Keratinocyte (primary cell): ENCODE measurements around the gene CTNND2. TPM values are rescaled to one million over a fixed set of nuclear protein-coding genes. Genes with fewer than 3 reads are reported as not detected.

Experiments
- DNase-seq: peaks from one replicate; pipeline ENCODE4 v3.0.0-alpha.2; 2011; ENCODE audit warnings: low read depth, missing footprints, low spot score
- FAIRE-seq: peaks from 2 replicates; lab custom pipeline; 2011; peaks lifted over from hg19 to GRCh38; lab: Jason Lieb, UNC
- H2AFZ ChIP-seq: 2 replicates; pipeline ENCODE4 v1.6.0; 2012; ENCODE audit warnings: low read length, control low read depth, inconsistent platforms; ENCODE audit not compliant: control insufficient read depth
- H3K27ac ChIP-seq: 2 replicates; pipeline ENCODE4 v1.5.1; 2011; ENCODE audit warnings: low read length; ENCODE audit not compliant: control insufficient read depth, insufficient read depth
- H3K27me3 ChIP-seq: 3 replicates; pipeline ENCODE4 v1.6.0; 2011; ENCODE audit warnings: low read length; ENCODE audit not compliant: control insufficient read depth, insufficient read depth; ENCODE audit errors: extremely low read depth
- H3K36me3 ChIP-seq, 2 experiments: 2 replicates in 1 of 2; 3 replicates in 1 of 2; pipeline ENCODE4 v1.5.1; 2011; ENCODE audit warnings: low read length in 2 of 2, mild to moderate bottlenecking in 1 of 2; ENCODE audit not compliant: control insufficient read depth in 2 of 2, insufficient read depth in 2 of 2; ENCODE audit errors: extremely low read depth in 1 of 2
- H3K4me1 ChIP-seq: 3 replicates; pipeline ENCODE4 v1.5.1; 2011; ENCODE audit warnings: low read length; ENCODE audit not compliant: control insufficient read depth, insufficient read depth; ENCODE audit errors: extremely low read depth
- H3K4me2 ChIP-seq: 3 replicates; pipeline ENCODE4 v1.6.0; 2011; ENCODE audit warnings: low read depth, low read length; ENCODE audit not compliant: control insufficient read depth, insufficient read depth; ENCODE audit errors: extremely low read depth
- H3K4me3 ChIP-seq, 3 experiments: fragments of 200-600 bp in 1 of 3; sonication (generic) in 1 of 3; 2 replicates in 2 of 3; 3 replicates in 1 of 3; pipeline ENCODE4 v1.5.1; 2011 to 2016; ENCODE audit warnings: low read length in 3 of 3, mild to moderate bottlenecking in 3 of 3, control low read depth in 2 of 3, inconsistent platforms in 1 of 3, low read depth in 1 of 3, mixed read lengths in 1 of 3, mixed run types in 1 of 3, moderate library complexity in 1 of 3; ENCODE audit not compliant: control insufficient read depth in 2 of 3, insufficient read depth in 2 of 3; ENCODE audit errors: extremely low read depth in 1 of 3
- H3K79me2 ChIP-seq: 2 replicates; pipeline ENCODE4 v1.6.0; 2012; ENCODE audit warnings: low read length; ENCODE audit not compliant: control insufficient read depth, insufficient read depth
- H3K9ac ChIP-seq: 3 replicates; pipeline ENCODE4 v1.6.0; 2011; ENCODE audit warnings: low read length; ENCODE audit not compliant: control insufficient read depth, insufficient read depth; ENCODE audit errors: extremely low read depth
- H3K9me1 ChIP-seq: 3 replicates; pipeline ENCODE4 v1.6.0; 2011; ENCODE audit warnings: low read length; ENCODE audit not compliant: control insufficient read depth, insufficient read depth; ENCODE audit errors: extremely low read depth
- H3K9me3 ChIP-seq: 2 replicates; pipeline ENCODE4 v1.5.1; 2012; ENCODE audit warnings: low read depth, low read length; ENCODE audit not compliant: control insufficient read depth
- H4K20me1 ChIP-seq: 3 replicates; pipeline ENCODE4 v1.6.0; 2011; ENCODE audit warnings: low read length; ENCODE audit not compliant: control insufficient read depth, insufficient read depth; ENCODE audit errors: extremely low read depth
- EZH2 ChIP-seq: IDR thresholded peaks from one replicate; pipeline ENCODE4 v1.6.1; 2012; ENCODE audit warnings: inconsistent platforms, mild to moderate bottlenecking, low read length, moderate library complexity
- dilution Hi-C: fragments of 300-500 bp; cut with MboI; formaldehyde crosslinking; loops from one replicate; pipeline ENCODE4 v1.7.0; 2020; ENCODE audit warnings: low sequenced_read_pairs; ENCODE audit not compliant: extremely low pct_ligation_motif_present
- polyA plus RNA-seq, 5 experiments: library from polyadenylated mRNA; depleted of rRNA in 3 of 5; stranded (reverse) in 3 of 5; stranded (forward) in 1 of 5; unstranded in 1 of 5; fragments of >200 nt; gene quantifications; 1 replicate in 1 of 5; 2 replicates in 3 of 5; 3 replicates in 1 of 5; pipeline versions ENCODE4 v1.2.1 to v1.2.3, GENCODE V29; 2011 to 2012; ENCODE audit warnings: missing spikeins in 2 of 5, low read depth in 1 of 5, low replicate concordance in 1 of 5
- TF ChIP-seq, protein P1 (sequence below), 3 experiments: IDR thresholded peaks in 1 of 3; conservative IDR thresholded peaks in 1 of 3; optimal IDR thresholded peaks in 1 of 3; 2 replicates in 2 of 3; 3 replicates in 1 of 3; pipeline versions ENCODE3 to v1.5.1; 2011; ENCODE audit warnings: low read length in 3 of 3, mild to moderate bottlenecking in 3 of 3, moderate library complexity in 2 of 3, control low read depth in 1 of 3, inconsistent platforms in 1 of 3; ENCODE audit not compliant: insufficient read depth in 2 of 3; ENCODE audit errors: extremely low read depth in 1 of 3

Gene CTNND2
- polyA plus RNA-seq, 1 donor (not counting 4 experiments of a cell fraction or from before 2014, with no cell fraction given) = not detected

DNA sequence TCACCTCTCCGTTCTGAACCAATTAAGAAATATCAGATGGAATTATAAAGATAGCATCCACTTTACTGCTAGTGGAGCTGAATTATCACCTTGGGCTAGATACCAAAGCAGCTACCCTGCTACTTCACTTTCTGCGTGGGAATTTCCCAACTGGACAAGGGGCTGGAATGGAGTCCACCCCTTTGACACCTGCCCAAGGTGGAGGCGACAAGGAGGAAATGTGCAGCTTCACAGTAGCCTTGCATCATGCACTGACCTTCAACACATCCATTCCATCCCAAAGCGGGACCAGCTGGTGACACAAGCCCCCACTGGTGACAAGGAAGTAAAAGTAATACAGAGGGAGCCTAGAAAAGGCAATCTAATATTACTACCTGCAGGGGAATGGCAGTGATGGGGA lies 30.7 kb downstream of the CTNND2 start:
- H3K4me2 ChIP-seq = no peak overlapping the region
- H3K36me3 ChIP-seq = no peaks in the 10 kb centered on the region
- no peak for DNase-seq
- no peak overlapping the region for H3K4me3 ChIP-seq
- no peaks in the 10 kb centered on the region for H3K79me2 ChIP-seq
- H3K27ac ChIP-seq = no peak overlapping the region
- no peak overlapping the region for H3K9ac ChIP-seq
- H3K27me3 ChIP-seq = no peaks in the 10 kb centered on the region
- H4K20me1 ChIP-seq = no peaks in the 10 kb centered on the region
- dilution Hi-C loops = no loop called here
- H2AFZ ChIP-seq = no peak overlapping the region
- H3K9me1 ChIP-seq = no peaks in the 10 kb centered on the region
- FAIRE-seq = no peak
- no peaks in the 10 kb centered on the region for H3K9me3 ChIP-seq
- TF ChIP-seq, protein P1, sequence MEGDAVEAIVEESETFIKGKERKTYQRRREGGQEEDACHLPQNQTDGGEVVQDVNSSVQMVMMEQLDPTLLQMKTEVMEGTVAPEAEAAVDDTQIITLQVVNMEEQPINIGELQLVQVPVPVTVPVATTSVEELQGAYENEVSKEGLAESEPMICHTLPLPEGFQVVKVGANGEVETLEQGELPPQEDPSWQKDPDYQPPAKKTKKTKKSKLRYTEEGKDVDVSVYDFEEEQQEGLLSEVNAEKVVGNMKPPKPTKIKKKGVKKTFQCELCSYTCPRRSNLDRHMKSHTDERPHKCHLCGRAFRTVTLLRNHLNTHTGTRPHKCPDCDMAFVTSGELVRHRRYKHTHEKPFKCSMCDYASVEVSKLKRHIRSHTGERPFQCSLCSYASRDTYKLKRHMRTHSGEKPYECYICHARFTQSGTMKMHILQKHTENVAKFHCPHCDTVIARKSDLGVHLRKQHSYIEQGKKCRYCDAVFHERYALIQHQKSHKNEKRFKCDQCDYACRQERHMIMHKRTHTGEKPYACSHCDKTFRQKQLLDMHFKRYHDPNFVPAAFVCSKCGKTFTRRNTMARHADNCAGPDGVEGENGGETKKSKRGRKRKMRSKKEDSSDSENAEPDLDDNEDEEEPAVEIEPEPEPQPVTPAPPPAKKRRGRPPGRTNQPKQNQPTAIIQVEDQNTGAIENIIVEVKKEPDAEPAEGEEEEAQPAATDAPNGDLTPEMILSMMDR (optimal IDR thresholded peaks at IDR 0.05 in 1 of 3, IDR thresholded peaks at IDR 0.05 in 1 of 3, conservative IDR thresholded peaks at IDR 0.05 in 1 of 3; ENCODE audit: extremely low read depth in 1 of 3, insufficient read depth in 2 of 3, low read length in 3 of 3) = no peak
- TF ChIP-seq EZH2 = no peak
- H3K4me1 ChIP-seq = no peaks in the 10 kb centered on the region

DNA sequence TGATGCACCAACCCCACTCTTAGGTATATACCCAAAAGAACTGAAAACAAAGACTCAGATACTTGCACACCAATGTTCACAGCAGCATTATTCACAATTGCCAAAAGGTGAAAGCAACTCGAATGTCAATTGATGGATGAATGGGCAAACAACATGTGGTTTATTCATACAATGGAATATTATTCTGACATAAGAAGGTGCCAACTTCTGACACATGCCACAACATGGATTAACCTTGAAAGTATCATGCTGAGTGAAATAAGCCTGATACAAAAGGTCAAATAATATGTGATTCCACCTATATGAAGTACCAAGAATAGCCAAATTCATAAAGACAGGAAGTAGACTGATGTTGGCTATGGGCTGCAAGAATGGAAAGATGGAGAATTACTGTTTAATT lies 35.0 kb downstream of the CTNND2 start:
- no peaks in the 10 kb centered on the region for H4K20me1 ChIP-seq
- H3K9me3 ChIP-seq = no peaks in the 10 kb centered on the region
- H2AFZ ChIP-seq = no peak overlapping the region
- no peak for TF ChIP-seq EZH2
- TF ChIP-seq, protein P1 (optimal IDR thresholded peaks at IDR 0.05 in 1 of 3, IDR thresholded peaks at IDR 0.05 in 1 of 3, conservative IDR thresholded peaks at IDR 0.05 in 1 of 3; ENCODE audit: extremely low read depth in 1 of 3, insufficient read depth in 2 of 3, low read length in 3 of 3) = no peak
- no peak overlapping the region for H3K4me2 ChIP-seq
- DNase-seq (no peak), FAIRE-seq (no peak)
- no peak overlapping the region for H3K9ac ChIP-seq
- dilution Hi-C loops = no loop called here
- H3K4me1 ChIP-seq = no peaks in the 10 kb centered on the region
- no peaks in the 10 kb centered on the region for H3K27me3 ChIP-seq
- H3K79me2 ChIP-seq = no peaks in the 10 kb centered on the region
- no peaks in the 10 kb centered on the region for H3K9me1 ChIP-seq
- H3K27ac ChIP-seq = no peak overlapping the region
- H3K36me3 ChIP-seq = no peaks in the 10 kb centered on the region
- H3K4me3 ChIP-seq = no peak overlapping the region
